ENCODE results near the gene GNPTG.
"Not testable (repeated sequence)": the region's sequence is repeated elsewhere in the genome, so short reads cannot be mapped to it uniquely, and the experiment has no call there.

The GNPTG gene

GRCh38 chr16:1325673-1326371 is 25.9 kb upstream of the GNPTG start:
- no peaks in the 10 kb centered on the region for H4K20me1 ChIP-seq (ENCODE audit: insufficient read depth)
- H3K4me3 ChIP-seq (IDR thresholded peaks at IDR 0.05; ENCODE audit: insufficient read depth, low read depth, low read length): no peak overlapping the region
- H3K27me3 ChIP-seq (ENCODE audit: insufficient read depth, low read depth): no peaks in the 10 kb centered on the region
- TF ChIP-seq, protein P1, sequence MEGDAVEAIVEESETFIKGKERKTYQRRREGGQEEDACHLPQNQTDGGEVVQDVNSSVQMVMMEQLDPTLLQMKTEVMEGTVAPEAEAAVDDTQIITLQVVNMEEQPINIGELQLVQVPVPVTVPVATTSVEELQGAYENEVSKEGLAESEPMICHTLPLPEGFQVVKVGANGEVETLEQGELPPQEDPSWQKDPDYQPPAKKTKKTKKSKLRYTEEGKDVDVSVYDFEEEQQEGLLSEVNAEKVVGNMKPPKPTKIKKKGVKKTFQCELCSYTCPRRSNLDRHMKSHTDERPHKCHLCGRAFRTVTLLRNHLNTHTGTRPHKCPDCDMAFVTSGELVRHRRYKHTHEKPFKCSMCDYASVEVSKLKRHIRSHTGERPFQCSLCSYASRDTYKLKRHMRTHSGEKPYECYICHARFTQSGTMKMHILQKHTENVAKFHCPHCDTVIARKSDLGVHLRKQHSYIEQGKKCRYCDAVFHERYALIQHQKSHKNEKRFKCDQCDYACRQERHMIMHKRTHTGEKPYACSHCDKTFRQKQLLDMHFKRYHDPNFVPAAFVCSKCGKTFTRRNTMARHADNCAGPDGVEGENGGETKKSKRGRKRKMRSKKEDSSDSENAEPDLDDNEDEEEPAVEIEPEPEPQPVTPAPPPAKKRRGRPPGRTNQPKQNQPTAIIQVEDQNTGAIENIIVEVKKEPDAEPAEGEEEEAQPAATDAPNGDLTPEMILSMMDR (conservative IDR thresholded peaks at IDR 0.05; ENCODE audit: low read depth, low read length): no peak
- no peak overlapping the region for H3K4me2 ChIP-seq
- H3K79me2 ChIP-seq (ENCODE audit: insufficient read depth, low read depth): no peaks in the 10 kb centered on the region
- H2AFZ ChIP-seq (ENCODE audit: low read depth): no peak overlapping the region
- H3K9ac ChIP-seq: no peak overlapping the region
- no peak overlapping the region for H3K27ac ChIP-seq
- no peaks in the 10 kb centered on the region; the same call in 1 of the 2 replicates for H3K36me3 ChIP-seq (ENCODE audit: insufficient read depth)
- H3K4me1 ChIP-seq (ENCODE audit: low read depth, poor library complexity, severe bottlenecking): peaks cover under 1% of the 10 kb centered on the region

GRCh38 chr16:1326391-1326790 is 25.3 kb upstream of the GNPTG start:
- no peak overlapping the region for H3K9ac ChIP-seq
- no peaks in the 10 kb centered on the region for H3K79me2 ChIP-seq (ENCODE audit: insufficient read depth, low read depth)
- peaks cover 6% of the 10 kb centered on the region for H3K4me1 ChIP-seq (ENCODE audit: low read depth, poor library complexity, severe bottlenecking)
- TF ChIP-seq, protein P1 (conservative IDR thresholded peaks at IDR 0.05; ENCODE audit: low read depth, low read length): no peak
- no peak overlapping the region for H3K27ac ChIP-seq
- H3K4me3 ChIP-seq (IDR thresholded peaks at IDR 0.05; ENCODE audit: insufficient read depth, low read depth, low read length): no peak overlapping the region
- H3K4me2 ChIP-seq: no peak overlapping the region
- no peaks in the 10 kb centered on the region for H4K20me1 ChIP-seq (ENCODE audit: insufficient read depth)
- no peaks in the 10 kb centered on the region; the same call in 1 of the 2 replicates for H3K36me3 ChIP-seq (ENCODE audit: insufficient read depth)
- no peak overlapping the region for H2AFZ ChIP-seq (ENCODE audit: low read depth)
- H3K27me3 ChIP-seq (ENCODE audit: insufficient read depth, low read depth): no peaks in the 10 kb centered on the region

DNA sequence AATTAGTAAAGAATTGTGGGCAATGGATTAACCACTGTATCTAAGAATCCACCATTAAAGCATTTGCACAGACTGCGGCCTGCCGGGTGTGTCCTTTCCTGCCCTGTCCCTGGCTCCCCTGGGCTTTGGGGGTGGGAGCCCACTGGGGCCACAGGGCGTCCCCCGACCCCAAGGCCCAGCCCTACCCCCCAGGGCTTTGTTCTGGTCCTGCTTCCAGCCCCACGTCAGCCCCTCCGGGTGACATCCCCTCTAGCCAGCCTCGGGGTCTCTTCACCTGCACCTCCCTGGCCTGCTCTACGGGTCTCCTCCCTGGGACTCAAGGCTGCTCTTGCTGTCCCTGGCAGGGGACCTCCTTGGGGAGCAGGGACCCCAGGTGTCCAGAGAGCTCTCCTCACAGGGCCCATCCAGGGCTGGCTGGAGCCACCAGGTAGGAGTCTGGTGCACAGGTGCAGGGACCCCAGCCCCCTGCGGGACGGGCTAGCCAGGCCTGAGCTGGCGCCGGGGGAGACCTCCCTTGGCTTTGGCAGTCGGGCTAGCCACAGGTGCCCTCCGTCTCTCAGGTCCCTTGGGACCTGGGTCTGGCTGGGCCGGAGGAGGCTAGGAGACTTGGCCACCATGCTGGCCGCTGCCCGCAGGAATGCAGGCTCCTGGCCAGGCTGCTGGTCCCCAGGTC is 24.6 kb upstream of the GNPTG start:
- Histone ChIP-seq H4K20me1 (ENCODE audit: insufficient read depth) (no peaks in the 10 kb centered on the region), H3K27ac (no peak overlapping the region)
- TF ChIP-seq, protein P1 (conservative IDR thresholded peaks at IDR 0.05; ENCODE audit: low read depth, low read length): no peak

GRCh38 chr16:1327619-1327947 is 24.1 kb upstream of the GNPTG start:
- Histone ChIP-seq H3K27ac (no peak overlapping the region), H3K27me3 (ENCODE audit: insufficient read depth, low read depth) (peaks cover 4% of the 10 kb centered on the region; the same call in 1 of the 2 replicates), H3K79me2 (ENCODE audit: insufficient read depth, low read depth) (no peaks in the 10 kb centered on the region), H3K4me1 (ENCODE audit: low read depth, poor library complexity, severe bottlenecking) (peaks cover 18% of the 10 kb centered on the region), H2AFZ (ENCODE audit: low read depth) (no peak overlapping the region), H3K4me2 (no peak overlapping the region), H3K9ac (no peak overlapping the region), H4K20me1 (ENCODE audit: insufficient read depth) (no peaks in the 10 kb centered on the region), H3K4me3 (IDR thresholded peaks at IDR 0.05; ENCODE audit: insufficient read depth, low read depth, low read length) (no peak overlapping the region), H3K36me3 (ENCODE audit: insufficient read depth) (no peaks in the 10 kb centered on the region; the same call in 1 of the 2 replicates)
- TF ChIP-seq, protein P1 (conservative IDR thresholded peaks at IDR 0.05; ENCODE audit: low read depth, low read length): no peak

More for the DNA sequence above, 24.6 kb upstream of the GNPTG start:
- H3K9ac ChIP-seq: no peak overlapping the region
- H3K36me3 ChIP-seq (ENCODE audit: insufficient read depth): no peaks in the 10 kb centered on the region; the same call in 1 of the 2 replicates
- no peak overlapping the region for H2AFZ ChIP-seq (ENCODE audit: low read depth)
- H3K4me2 ChIP-seq: no peak overlapping the region
- peaks cover 13% of the 10 kb centered on the region for H3K4me1 ChIP-seq (ENCODE audit: low read depth, poor library complexity, severe bottlenecking)
- H3K4me3 ChIP-seq (IDR thresholded peaks at IDR 0.05; ENCODE audit: insufficient read depth, low read depth, low read length): no peak overlapping the region
- H3K79me2 ChIP-seq (ENCODE audit: insufficient read depth, low read depth): no peaks in the 10 kb centered on the region
- no peaks in the 10 kb centered on the region for H3K27me3 ChIP-seq (ENCODE audit: insufficient read depth, low read depth)

- H4K20me1 ChIP-seq (ENCODE audit: insufficient read depth); H3K27me3 ChIP-seq (ENCODE audit: insufficient read depth, low read depth); H3K4me3 ChIP-seq (IDR thresholded peaks at IDR 0.05; ENCODE audit: insufficient read depth, low read depth, low read length); H3K4me2 ChIP-seq; H3K79me2 ChIP-seq (ENCODE audit: insufficient read depth, low read depth); H3K9ac ChIP-seq; H3K36me3 ChIP-seq (ENCODE audit: insufficient read depth); H2AFZ ChIP-seq (ENCODE audit: low read depth); H3K27ac ChIP-seq: not testable (repeated sequence)
- peaks cover 24% of the 10 kb centered on the region for H3K4me1 ChIP-seq (ENCODE audit: low read depth, poor library complexity, severe bottlenecking)
Observed at GRCh38 chr16:1328136-1328535, 23.6 kb upstream of the GNPTG start.

- H3K36me3 ChIP-seq (ENCODE audit: insufficient read depth): not testable (repeated sequence)
Observed at GRCh38 chr16:1328961-1329360, 22.8 kb upstream of the GNPTG start.

More at GRCh38 chr16:1328961-1329360, 22.8 kb upstream of the GNPTG start:
- H4K20me1 ChIP-seq (ENCODE audit: insufficient read depth); H2AFZ ChIP-seq (ENCODE audit: low read depth); H3K4me2 ChIP-seq; H3K4me3 ChIP-seq (IDR thresholded peaks at IDR 0.05; ENCODE audit: insufficient read depth, low read depth, low read length); H3K79me2 ChIP-seq (ENCODE audit: insufficient read depth, low read depth); H3K27ac ChIP-seq; H3K9ac ChIP-seq: not testable (repeated sequence)
- H3K27me3 ChIP-seq (ENCODE audit: insufficient read depth, low read depth): peaks cover 13% of the 10 kb centered on the region; the same call in 1 of the 2 replicates
- peaks cover 25% of the 10 kb centered on the region for H3K4me1 ChIP-seq (ENCODE audit: low read depth, poor library complexity, severe bottlenecking)

Data from KMS-11 (cell line).